Measurements from ENCODE around the gene ANKRD44. TPM values are rescaled to one million over a fixed set of nuclear protein-coding genes. Genes with fewer than 3 reads are reported as not detected.

The ANKRD44 gene
- total RNA-seq, 1 donor from 2014 or later = 3.4 TPM

DNA sequence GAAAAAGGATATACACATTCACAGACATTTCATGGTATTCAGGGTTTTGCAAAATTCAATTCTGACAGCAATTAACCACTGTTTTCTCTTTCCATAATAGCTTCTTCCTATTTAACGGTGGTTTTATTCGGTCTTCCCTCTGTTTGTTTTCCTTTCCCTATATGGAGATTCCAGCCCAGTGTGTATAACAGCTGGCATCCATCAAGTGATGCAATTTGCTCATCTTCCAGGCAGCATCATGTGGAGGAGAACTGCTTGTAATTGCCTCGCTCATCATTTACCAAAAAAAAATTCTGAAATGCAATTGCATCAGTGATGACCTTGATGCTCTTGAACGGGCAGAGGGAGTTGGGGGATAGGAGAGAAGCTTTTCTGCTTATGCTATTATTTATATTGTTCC is 218.1 kb downstream of the ANKRD44 start:
- H3K9ac ChIP-seq = no peak overlapping the region
- H3K4me2 ChIP-seq = no peak overlapping the region
- no peak overlapping the region for H3K27ac ChIP-seq
- no peaks in the 10 kb centered on the region for H3K27me3 ChIP-seq
- no peaks in the 10 kb centered on the region for H3K9me3 ChIP-seq (ENCODE audit: low read depth)
- no peaks in the 10 kb centered on the region for H3K27me3 Mint-ChIP-seq (ENCODE audit: insufficient read depth, low read depth)
- peaks cover 40% of the 10 kb centered on the region for H3K4me1 Mint-ChIP-seq
- no peak overlapping the region for H2AFZ ChIP-seq (replicated peaks)
- no peaks in the 10 kb centered on the region for H3K9me3 Mint-ChIP-seq
- no peaks in the 10 kb centered on the region for H3K36me3 Mint-ChIP-seq
- H3K79me2 ChIP-seq (ENCODE audit: low read depth) = no peaks in the 10 kb centered on the region
- H3K36me3 ChIP-seq = no peaks in the 10 kb centered on the region
- H3K4me1 ChIP-seq = peaks cover 9% of the 10 kb centered on the region
- no peak overlapping the region for H3K4me3 ChIP-seq
- DNase-seq (ENCODE audit: low spot score) = no peak
- no peak for TF ChIP-seq EZH2 (IDR thresholded peaks at IDR 0.05)
- TF ChIP-seq, protein P1, sequence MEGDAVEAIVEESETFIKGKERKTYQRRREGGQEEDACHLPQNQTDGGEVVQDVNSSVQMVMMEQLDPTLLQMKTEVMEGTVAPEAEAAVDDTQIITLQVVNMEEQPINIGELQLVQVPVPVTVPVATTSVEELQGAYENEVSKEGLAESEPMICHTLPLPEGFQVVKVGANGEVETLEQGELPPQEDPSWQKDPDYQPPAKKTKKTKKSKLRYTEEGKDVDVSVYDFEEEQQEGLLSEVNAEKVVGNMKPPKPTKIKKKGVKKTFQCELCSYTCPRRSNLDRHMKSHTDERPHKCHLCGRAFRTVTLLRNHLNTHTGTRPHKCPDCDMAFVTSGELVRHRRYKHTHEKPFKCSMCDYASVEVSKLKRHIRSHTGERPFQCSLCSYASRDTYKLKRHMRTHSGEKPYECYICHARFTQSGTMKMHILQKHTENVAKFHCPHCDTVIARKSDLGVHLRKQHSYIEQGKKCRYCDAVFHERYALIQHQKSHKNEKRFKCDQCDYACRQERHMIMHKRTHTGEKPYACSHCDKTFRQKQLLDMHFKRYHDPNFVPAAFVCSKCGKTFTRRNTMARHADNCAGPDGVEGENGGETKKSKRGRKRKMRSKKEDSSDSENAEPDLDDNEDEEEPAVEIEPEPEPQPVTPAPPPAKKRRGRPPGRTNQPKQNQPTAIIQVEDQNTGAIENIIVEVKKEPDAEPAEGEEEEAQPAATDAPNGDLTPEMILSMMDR (IDR thresholded peaks at IDR 0.05) = no peak
- no peak for TF ChIP-seq EZH2phosphoT487 (IDR thresholded peaks at IDR 0.05)
- no peak overlapping the region for H3K27ac Mint-ChIP-seq
- no peaks in the 10 kb centered on the region for H4K20me1 ChIP-seq (ENCODE audit: low read depth)
- H3K4me3 Mint-ChIP-seq = no peak overlapping the region
- peaks cover 5% of the 10 kb centered on the region for H3F3A ChIP-seq (ENCODE audit: low read depth)

- no peak for DNase-seq (ENCODE audit: low spot score)
- TF ChIP-seq, protein P1 (IDR thresholded peaks at IDR 0.05) = no peak
- TF ChIP-seq EZH2 (IDR thresholded peaks at IDR 0.05) = no peak
- TF ChIP-seq EZH2phosphoT487 (IDR thresholded peaks at IDR 0.05) = no peak
- Mint-ChIP-seq H3K4me3 (no peak overlapping the region), H3K36me3 (no peaks in the 10 kb centered on the region), H3K27ac (no peak overlapping the region), H3K4me1 (peaks cover 31% of the 10 kb centered on the region), H3K27me3 (ENCODE audit: insufficient read depth, low read depth) (no peaks in the 10 kb centered on the region), H3K9me3 (no peaks in the 10 kb centered on the region)
- no peak overlapping the region for H3K27ac ChIP-seq
- no peaks in the 10 kb centered on the region for H3K4me1 ChIP-seq
- H4K20me1 ChIP-seq (ENCODE audit: low read depth) = no peaks in the 10 kb centered on the region
- no peak overlapping the region for H3K4me3 ChIP-seq
- no peaks in the 10 kb centered on the region for H3K9me3 ChIP-seq (ENCODE audit: low read depth)
- H2AFZ ChIP-seq (replicated peaks) = no peak overlapping the region
- H3F3A ChIP-seq (ENCODE audit: low read depth) = no peaks in the 10 kb centered on the region
- no peak overlapping the region for H3K4me2 ChIP-seq
- no peak overlapping the region for H3K9ac ChIP-seq
- no peaks in the 10 kb centered on the region for H3K27me3 ChIP-seq
- H3K36me3 ChIP-seq = no peaks in the 10 kb centered on the region
- no peaks in the 10 kb centered on the region for H3K79me2 ChIP-seq (ENCODE audit: low read depth)
Observed at GRCh38 chr2:197090742-197091367, 219.7 kb downstream of the ANKRD44 start.

GRCh38 chr2:197089655-197090054 is 220.9 kb downstream of the ANKRD44 start:
- Histone ChIP-seq H3K4me3 (no peak overlapping the region), H3K9ac (no peak overlapping the region), H3K27ac (no peak overlapping the region), H3K4me2 (no peak overlapping the region), H4K20me1 (ENCODE audit: low read depth) (no peaks in the 10 kb centered on the region), H3K79me2 (ENCODE audit: low read depth) (no peaks in the 10 kb centered on the region), H3K27me3 (no peaks in the 10 kb centered on the region), H3K9me3 (ENCODE audit: low read depth) (no peaks in the 10 kb centered on the region), H3F3A (ENCODE audit: low read depth) (no peaks in the 10 kb centered on the region), H2AFZ (replicated peaks) (no peak overlapping the region), H3K36me3 (no peaks in the 10 kb centered on the region), H3K4me1 (no peaks in the 10 kb centered on the region)
- TF ChIP-seq, protein P1 (IDR thresholded peaks at IDR 0.05) = no peak
- H3K4me1 Mint-ChIP-seq = peaks cover 31% of the 10 kb centered on the region
- H3K9me3 Mint-ChIP-seq = no peaks in the 10 kb centered on the region
- DNase-seq (ENCODE audit: low spot score) = no peak
- no peaks in the 10 kb centered on the region for H3K27me3 Mint-ChIP-seq (ENCODE audit: insufficient read depth, low read depth)
- no peak overlapping the region for H3K4me3 Mint-ChIP-seq
- no peaks in the 10 kb centered on the region for H3K36me3 Mint-ChIP-seq
- H3K27ac Mint-ChIP-seq = no peak overlapping the region
